HEK293T (cell line): ENCODE data around the gene ASGR1.

Experiments
- CTCF ChIA-PET: fragments of 350-600 bp; formaldehyde crosslinking; extraction: SDS; loops from one replicate; lab custom pipeline; 2021; ENCODE audit warnings: antibody characterized with exemption, inconsistent platforms; lab: Yijun Ruan, JAX
- POLR2A ChIA-PET: fragments of 350-600 bp; formaldehyde crosslinking; extraction: SDS; loops from one replicate; lab custom pipeline; 2020; ENCODE audit warnings: antibody characterized with exemption, inconsistent platforms; lab: Yijun Ruan, JAX
- DNase-seq: peaks from one replicate; pipeline ENCODE4 v3.0.0; 2012; ENCODE audit warnings: mixed read lengths; ENCODE audit errors: extremely low spot score
- ARNT ChIP-seq: fragments of 450-650 bp; IDR thresholded peaks from 2 replicates; pipeline ENCODE4 v1.6.1; 2017; ENCODE audit warnings: mild to moderate bottlenecking
- BHLHE40 ChIP-seq: fragments of 450-650 bp; IDR thresholded peaks from 2 replicates; pipeline ENCODE4 v1.6.1; 2016; ENCODE audit warnings: mild to moderate bottlenecking, moderate library complexity, borderline replicate concordance
- CTBP1 ChIP-seq: fragments of 450-650 bp; IDR thresholded peaks from 2 replicates; pipeline ENCODE4 v1.6.1; 2016; ENCODE audit warnings: borderline replicate concordance
- ELF4 ChIP-seq: fragments of 450-650 bp; IDR thresholded peaks from 2 replicates; pipeline ENCODE4 v1.6.1; 2017; ENCODE audit warnings: antibody characterized with exemption
- FOXA1 ChIP-seq: fragments of 450-650 bp; IDR thresholded peaks from 2 replicates; pipeline ENCODE4 v1.6.1; 2016; ENCODE audit warnings: mild to moderate bottlenecking
- FOXK2 ChIP-seq: fragments of 450-650 bp; IDR thresholded peaks from 2 replicates; pipeline ENCODE4 v1.6.1; 2016; ENCODE audit warnings: mild to moderate bottlenecking
- FOXM1 ChIP-seq: fragments of 450-650 bp; IDR thresholded peaks from 2 replicates; pipeline ENCODE4 v1.6.1; 2017; ENCODE audit warnings: mild to moderate bottlenecking, borderline replicate concordance
- HDGF ChIP-seq: fragments of 450-650 bp; IDR thresholded peaks from 2 replicates; pipeline ENCODE4 v1.6.1; 2017; ENCODE audit warnings: antibody characterized with exemption, borderline replicate concordance
- L3MBTL2 ChIP-seq: fragments of 450-650 bp; conservative IDR thresholded peaks from 2 replicates; pipeline ENCODE4 v1.6.1; 2016; ENCODE audit warnings: mild to moderate bottlenecking
- LEF1 ChIP-seq: fragments of 450-650 bp; IDR thresholded peaks from 2 replicates; pipeline ENCODE4 v1.6.1; 2017; ENCODE audit warnings: mild to moderate bottlenecking, borderline replicate concordance
- NFRKB ChIP-seq: fragments of 450-650 bp; IDR thresholded peaks from 2 replicates; pipeline ENCODE4 v1.6.1; 2016; ENCODE audit warnings: mild to moderate bottlenecking, moderate library complexity
- PKNOX1 ChIP-seq: fragments of 450-650 bp; IDR thresholded peaks from 2 replicates; pipeline ENCODE4 v1.6.1; 2016
- SP1 ChIP-seq: fragments of 450-650 bp; IDR thresholded peaks from 2 replicates; pipeline ENCODE4 v1.6.1; 2017
- SUZ12 ChIP-seq: fragments of 450-650 bp; IDR thresholded peaks from 2 replicates; pipeline ENCODE4 v1.6.1; 2016; ENCODE audit warnings: mild to moderate bottlenecking
- TARDBP ChIP-seq: fragments of 450-650 bp; IDR thresholded peaks from 2 replicates; pipeline ENCODE4 v1.6.1; 2016
- ZNF384 ChIP-seq: fragments of 450-650 bp; IDR thresholded peaks from 2 replicates; pipeline ENCODE4 v1.6.1; 2016

ASGR1 gene

GRCh38 chr17:7213895-7214299 lies 34.7 kb upstream of the ASGR1 start:
- ChIA-PET CTCF (interaction anchor here (0.7 to 1.3 kb wide), 4 partner anchors 9 to 83 kb away, joined by 3 to 5 read pairs (median 4); no protein-coding TSS in a partner anchor), POLR2A (interaction anchor here (0.8 to 3.3 kb wide), 6 partner anchors 25 to 473 kb away, joined by 3 to 13 read pairs (median 6); partner anchors contain the start of genes CTDNEP1, ELP5, GABARAP and NEURL4)
- TF ChIP-seq HDGF (no peak), FOXK2 (no peak), ZNF384 (no peak), SUZ12 (no peak), CTBP1 (no peak), ELF4 (no peak), FOXM1 (no peak), TARDBP (no peak), LEF1 (no peak), FOXA1 (no peak), BHLHE40 (no peak), ARNT (no peak), NFRKB (no peak), SP1 (no peak), PKNOX1 (no peak), L3MBTL2 (no peak)
- peak; percentile 77 for DNase-seq

- CTCF ChIA-PET, result no interaction called here
- no peak for DNase-seq
- TF ChIP-seq HDGF, result no peak
- no peak for TF ChIP-seq PKNOX1
- no peak for TF ChIP-seq CTBP1
- no peak for TF ChIP-seq ARNT
- no peak for TF ChIP-seq FOXM1
- no peak for TF ChIP-seq ZNF384
- TF ChIP-seq SP1, result no peak
- no peak for TF ChIP-seq FOXK2
- TF ChIP-seq FOXA1, result no peak
- TF ChIP-seq SUZ12, result no peak
- TF ChIP-seq ELF4, result no peak
- TF ChIP-seq NFRKB, result no peak
- no peak for TF ChIP-seq TARDBP
- no peak for TF ChIP-seq BHLHE40
- no peak for TF ChIP-seq LEF1
- no peak for TF ChIP-seq L3MBTL2
- POLR2A ChIA-PET, result no interaction called here
Observed at GRCh38 chr17:7211491-7212273, 32.5 kb upstream of the ASGR1 start.

GRCh38 chr17:7208754-7209460 lies 29.7 kb upstream of the ASGR1 start:
- ChIA-PET POLR2A (interaction anchor here (1.1 to 1.3 kb wide), 2 partner anchors 12 to 32 kb away, joined by 3 read pairs; no protein-coding TSS in a partner anchor), CTCF (no interaction called here)
- no peak for TF ChIP-seq FOXK2
- no peak for DNase-seq

GRCh38 chr17:7208027-7208571 lies 28.9 kb upstream of the ASGR1 start:
- ChIA-PET POLR2A (interaction anchor here (1.1 kb wide), 1 partner anchor 31 kb away, joined by 3 read pairs; no protein-coding TSS in a partner anchor), CTCF (no interaction called here)

More at GRCh38 chr17:7208027-7208571, 28.9 kb upstream of the ASGR1 start:
- DNase-seq, result no peak
- TF ChIP-seq NFRKB (no peak), CTBP1 (no peak), FOXM1 (no peak), ARNT (no peak), PKNOX1 (no peak), FOXA1 (no peak), L3MBTL2 (no peak), ZNF384 (no peak)
